Measurements from ENCODE around the gene IL33. TPM values are rescaled to one million over a fixed set of nuclear protein-coding genes. Genes with fewer than 3 reads are reported as not detected.

The IL33 gene
- total and polyA plus RNA-seq, 2 experiments from 2014 or later: not detected

- H3K4me3 ChIP-seq: no peak overlapping the region
- no peak overlapping the region for H3K27ac ChIP-seq
- TF ChIP-seq, protein P1, sequence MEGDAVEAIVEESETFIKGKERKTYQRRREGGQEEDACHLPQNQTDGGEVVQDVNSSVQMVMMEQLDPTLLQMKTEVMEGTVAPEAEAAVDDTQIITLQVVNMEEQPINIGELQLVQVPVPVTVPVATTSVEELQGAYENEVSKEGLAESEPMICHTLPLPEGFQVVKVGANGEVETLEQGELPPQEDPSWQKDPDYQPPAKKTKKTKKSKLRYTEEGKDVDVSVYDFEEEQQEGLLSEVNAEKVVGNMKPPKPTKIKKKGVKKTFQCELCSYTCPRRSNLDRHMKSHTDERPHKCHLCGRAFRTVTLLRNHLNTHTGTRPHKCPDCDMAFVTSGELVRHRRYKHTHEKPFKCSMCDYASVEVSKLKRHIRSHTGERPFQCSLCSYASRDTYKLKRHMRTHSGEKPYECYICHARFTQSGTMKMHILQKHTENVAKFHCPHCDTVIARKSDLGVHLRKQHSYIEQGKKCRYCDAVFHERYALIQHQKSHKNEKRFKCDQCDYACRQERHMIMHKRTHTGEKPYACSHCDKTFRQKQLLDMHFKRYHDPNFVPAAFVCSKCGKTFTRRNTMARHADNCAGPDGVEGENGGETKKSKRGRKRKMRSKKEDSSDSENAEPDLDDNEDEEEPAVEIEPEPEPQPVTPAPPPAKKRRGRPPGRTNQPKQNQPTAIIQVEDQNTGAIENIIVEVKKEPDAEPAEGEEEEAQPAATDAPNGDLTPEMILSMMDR (IDR thresholded peaks at IDR 0.05; ENCODE audit: low read depth, low read length): no peak
- H3K4me1 ChIP-seq (ENCODE audit: low read depth): no peaks in the 10 kb centered on the region
- no peaks in the 10 kb centered on the region for H3K36me3 ChIP-seq
- no peaks in the 10 kb centered on the region for H3K9me3 ChIP-seq (ENCODE audit: low read depth)
- no peak for DNase-seq (ENCODE audit: low read depth in 1 of 2, low spot score in 1 of 2)
- no peaks in the 10 kb centered on the region for H3K27me3 ChIP-seq
Measured at GRCh38 chr9:6243746-6244145, 28.1 kb downstream of the IL33 start.

DNA sequence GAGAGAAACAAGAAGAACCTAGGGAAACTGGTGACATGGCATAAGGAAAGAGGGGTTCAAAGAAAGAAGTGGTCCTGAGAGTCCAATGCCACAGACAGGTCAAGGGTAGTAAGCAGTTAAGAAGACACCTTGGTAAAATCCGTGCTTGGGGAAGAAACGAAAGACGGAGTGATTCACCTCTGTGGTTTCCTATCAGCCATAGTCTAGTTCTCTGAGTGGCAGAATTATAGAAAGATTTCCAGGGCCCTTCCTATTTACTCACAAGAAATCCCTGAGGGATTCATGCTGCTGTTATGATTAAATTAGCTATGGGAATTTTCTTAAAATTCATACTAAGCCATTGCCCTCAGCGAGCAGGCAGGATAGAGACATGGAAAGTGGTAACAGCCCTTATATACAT lies 31.7 kb downstream of the IL33 start:
- peak in 1 of 2 donors; percentile 34 for DNase-seq (ENCODE audit: low read depth in 1 of 2, low spot score in 1 of 2)
- no peaks in the 10 kb centered on the region for H3K9me3 ChIP-seq (ENCODE audit: low read depth)
- no peak overlapping the region for H3K4me3 ChIP-seq
- TF ChIP-seq, protein P1 (IDR thresholded peaks at IDR 0.05; ENCODE audit: low read depth, low read length): no peak
- no peaks in the 10 kb centered on the region for H3K36me3 ChIP-seq
- no peak overlapping the region for H3K27ac ChIP-seq
- H3K4me1 ChIP-seq (ENCODE audit: low read depth): no peaks in the 10 kb centered on the region
- no peaks in the 10 kb centered on the region for H3K27me3 ChIP-seq

DNA sequence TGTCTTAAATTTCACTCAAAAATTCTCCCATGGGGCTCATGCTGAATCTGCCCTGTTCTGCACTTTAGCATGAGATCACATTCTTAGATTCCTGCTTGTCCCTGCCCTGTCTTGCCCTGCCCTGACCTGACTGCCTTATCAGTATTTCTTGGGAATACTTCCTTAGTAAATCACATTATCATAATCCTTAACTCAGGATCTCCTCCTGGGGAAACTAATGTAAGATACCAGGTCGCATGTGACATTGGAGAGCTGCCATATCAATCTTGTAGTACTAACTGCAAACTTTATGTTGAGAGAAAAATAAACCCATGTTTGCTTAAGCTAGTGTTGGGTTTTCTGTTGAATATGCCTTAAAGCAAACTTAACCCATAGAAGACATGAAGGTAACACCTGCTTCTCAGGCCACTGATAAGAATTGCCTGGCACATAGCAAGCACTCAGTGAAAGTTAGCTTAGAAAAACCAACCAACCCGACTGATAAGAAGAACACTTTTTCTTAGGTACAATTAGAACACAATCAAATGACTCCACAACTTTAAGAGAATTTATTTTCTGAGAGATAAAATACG lies 53.3 kb downstream of the IL33 start:
- TF ChIP-seq, protein P1 (IDR thresholded peaks at IDR 0.05; ENCODE audit: low read depth, low read length): no peak
- H3K4me3 ChIP-seq: no peak overlapping the region
- no peaks in the 10 kb centered on the region for H3K27me3 ChIP-seq

DNA sequence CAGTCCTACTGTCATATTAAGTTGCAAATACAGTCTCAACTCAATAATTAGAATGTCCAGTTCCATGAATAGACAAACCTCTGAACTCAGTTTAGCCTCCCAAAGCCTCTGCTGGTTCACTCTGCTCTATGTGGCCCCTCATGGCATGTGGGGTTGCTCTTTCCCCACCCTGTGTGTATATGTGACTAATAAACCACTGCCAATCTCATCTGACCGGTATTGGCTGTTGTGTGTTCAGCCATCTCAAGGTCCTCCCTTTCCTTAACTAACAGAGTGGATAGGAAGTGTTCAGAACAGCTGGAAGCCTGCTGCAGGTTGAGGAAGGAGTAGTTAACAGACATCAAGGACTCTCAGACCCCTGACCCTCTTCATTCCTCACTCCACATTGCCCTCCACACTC lies 55.3 kb downstream of the IL33 start:
- no peaks in the 10 kb centered on the region for H3K9me3 ChIP-seq (ENCODE audit: low read depth)
- no peak overlapping the region for H3K4me3 ChIP-seq
- H3K27ac ChIP-seq: no peak overlapping the region
- TF ChIP-seq, protein P1 (IDR thresholded peaks at IDR 0.05; ENCODE audit: low read depth, low read length): no peak
- no peaks in the 10 kb centered on the region for H3K36me3 ChIP-seq
- peak in 1 of 2 donors; percentile 29 for DNase-seq (ENCODE audit: low read depth in 1 of 2, low spot score in 1 of 2)
- no peaks in the 10 kb centered on the region for H3K4me1 ChIP-seq (ENCODE audit: low read depth)
- H3K27me3 ChIP-seq: no peaks in the 10 kb centered on the region

More for the DNA sequence above, 53.3 kb downstream of the IL33 start:
- Histone ChIP-seq H3K36me3 (no peaks in the 10 kb centered on the region), H3K4me1 (ENCODE audit: low read depth) (no peaks in the 10 kb centered on the region), H3K9me3 (ENCODE audit: low read depth) (no peaks in the 10 kb centered on the region), H3K27ac (no peak overlapping the region)
- no peak for DNase-seq (ENCODE audit: low read depth in 1 of 2, low spot score in 1 of 2)

GRCh38 chr9:6271508-6272228 lies 56.1 kb downstream of the IL33 start:
- no peak overlapping the region for H3K27ac ChIP-seq
- H3K9me3 ChIP-seq (ENCODE audit: low read depth): no peaks in the 10 kb centered on the region
- no peaks in the 10 kb centered on the region for H3K4me1 ChIP-seq (ENCODE audit: low read depth)
- H3K27me3 ChIP-seq: no peaks in the 10 kb centered on the region
- H3K4me3 ChIP-seq: no peak overlapping the region
- TF ChIP-seq, protein P1 (IDR thresholded peaks at IDR 0.05; ENCODE audit: low read depth, low read length): no peak
- no peaks in the 10 kb centered on the region for H3K36me3 ChIP-seq
- DNase-seq (ENCODE audit: low read depth in 1 of 2, low spot score in 1 of 2): no peak
